HL-60 (cell line): ENCODE results near the gene HMOX1.
A peak's percentile ranks its signal among the peaks of the same experiment; 100 is the strongest.

ENCODE experiments used
- DNase-seq, 2 experiments: peaks; one replicate each; pipeline ENCODE4 v3.0.0-alpha.2; 2010 to 2020; ENCODE audit warnings: low read depth in 1 of 2, low spot score in 1 of 2
- H3K27ac ChIP-seq: fragments of 250-450 bp; sonication (Bioruptor Pico); replicated peaks from 2 replicates; pipeline ENCODE4 v1.5.1; 2020; ENCODE audit warnings: mild to moderate bottlenecking, moderate library complexity
- H3K27me3 ChIP-seq: fragments of 250-450 bp; sonication (Bioruptor Pico); 2 replicates; pipeline ENCODE4 v1.5.1; 2021; ENCODE audit warnings: mild to moderate bottlenecking, moderate library complexity; ENCODE audit not compliant: insufficient read depth, poor library complexity, severe bottlenecking
- H3K4me3 ChIP-seq: replicated peaks from 2 replicates; pipeline ENCODE4 v1.5.1; 2011; ENCODE audit warnings: mild to moderate bottlenecking, control low read depth, low read length; ENCODE audit not compliant: insufficient read depth
- GABPA ChIP-seq: IDR thresholded peaks from 2 replicates; pipeline ENCODE4 v1.6.1; 2012; ENCODE audit warnings: low read depth
- POLR2AphosphoS5 ChIP-seq: IDR thresholded peaks from 2 replicates; pipeline ENCODE4 v1.6.1; 2012; ENCODE audit warnings: low read depth
- SPI1 ChIP-seq: IDR thresholded peaks from 2 replicates; pipeline ENCODE4 v1.6.1; 2012; ENCODE audit warnings: low read depth, mild to moderate bottlenecking, borderline replicate concordance
- TF ChIP-seq, protein P1 (sequence below): IDR thresholded peaks from 2 replicates; pipeline ENCODE4 v1.6.1; 2012; ENCODE audit warnings: low read depth; ENCODE audit not compliant: insufficient replicate concordance
- TF ChIP-seq, protein P2 (sequence below): IDR thresholded peaks from one replicate; pipeline ENCODE4 v1.5.1; 2011; ENCODE audit warnings: low read length, control low read depth, inconsistent platforms; ENCODE audit not compliant: insufficient read depth

Gene HMOX1

DNA sequence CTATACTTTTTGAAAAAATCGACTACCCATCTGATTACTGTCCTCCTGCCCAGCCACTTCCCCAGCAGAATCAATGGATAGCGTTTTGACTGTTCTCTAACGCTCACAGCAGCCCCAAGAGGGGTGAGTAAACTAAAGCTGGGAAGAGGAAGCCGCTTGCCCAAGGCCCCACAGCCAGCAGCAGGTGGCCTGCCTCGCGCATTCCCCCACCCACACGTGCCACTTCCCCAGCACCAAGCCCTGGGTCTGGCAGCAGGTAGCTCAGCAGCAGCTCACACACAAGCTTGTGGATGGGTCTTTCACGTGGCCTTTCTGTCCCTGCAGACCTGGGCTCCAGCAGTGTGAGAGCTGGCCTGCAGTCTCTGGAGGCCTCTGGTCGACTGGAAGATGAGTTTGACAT, 46.9 kb upstream of the HMOX1 start:
- DNase-seq, result peak; percentile 70 to 91
- TF ChIP-seq, protein P1, sequence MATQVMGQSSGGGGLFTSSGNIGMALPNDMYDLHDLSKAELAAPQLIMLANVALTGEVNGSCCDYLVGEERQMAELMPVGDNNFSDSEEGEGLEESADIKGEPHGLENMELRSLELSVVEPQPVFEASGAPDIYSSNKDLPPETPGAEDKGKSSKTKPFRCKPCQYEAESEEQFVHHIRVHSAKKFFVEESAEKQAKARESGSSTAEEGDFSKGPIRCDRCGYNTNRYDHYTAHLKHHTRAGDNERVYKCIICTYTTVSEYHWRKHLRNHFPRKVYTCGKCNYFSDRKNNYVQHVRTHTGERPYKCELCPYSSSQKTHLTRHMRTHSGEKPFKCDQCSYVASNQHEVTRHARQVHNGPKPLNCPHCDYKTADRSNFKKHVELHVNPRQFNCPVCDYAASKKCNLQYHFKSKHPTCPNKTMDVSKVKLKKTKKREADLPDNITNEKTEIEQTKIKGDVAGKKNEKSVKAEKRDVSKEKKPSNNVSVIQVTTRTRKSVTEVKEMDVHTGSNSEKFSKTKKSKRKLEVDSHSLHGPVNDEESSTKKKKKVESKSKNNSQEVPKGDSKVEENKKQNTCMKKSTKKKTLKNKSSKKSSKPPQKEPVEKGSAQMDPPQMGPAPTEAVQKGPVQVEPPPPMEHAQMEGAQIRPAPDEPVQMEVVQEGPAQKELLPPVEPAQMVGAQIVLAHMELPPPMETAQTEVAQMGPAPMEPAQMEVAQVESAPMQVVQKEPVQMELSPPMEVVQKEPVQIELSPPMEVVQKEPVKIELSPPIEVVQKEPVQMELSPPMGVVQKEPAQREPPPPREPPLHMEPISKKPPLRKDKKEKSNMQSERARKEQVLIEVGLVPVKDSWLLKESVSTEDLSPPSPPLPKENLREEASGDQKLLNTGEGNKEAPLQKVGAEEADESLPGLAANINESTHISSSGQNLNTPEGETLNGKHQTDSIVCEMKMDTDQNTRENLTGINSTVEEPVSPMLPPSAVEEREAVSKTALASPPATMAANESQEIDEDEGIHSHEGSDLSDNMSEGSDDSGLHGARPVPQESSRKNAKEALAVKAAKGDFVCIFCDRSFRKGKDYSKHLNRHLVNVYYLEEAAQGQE, result no peak
- TF ChIP-seq, protein P2, sequence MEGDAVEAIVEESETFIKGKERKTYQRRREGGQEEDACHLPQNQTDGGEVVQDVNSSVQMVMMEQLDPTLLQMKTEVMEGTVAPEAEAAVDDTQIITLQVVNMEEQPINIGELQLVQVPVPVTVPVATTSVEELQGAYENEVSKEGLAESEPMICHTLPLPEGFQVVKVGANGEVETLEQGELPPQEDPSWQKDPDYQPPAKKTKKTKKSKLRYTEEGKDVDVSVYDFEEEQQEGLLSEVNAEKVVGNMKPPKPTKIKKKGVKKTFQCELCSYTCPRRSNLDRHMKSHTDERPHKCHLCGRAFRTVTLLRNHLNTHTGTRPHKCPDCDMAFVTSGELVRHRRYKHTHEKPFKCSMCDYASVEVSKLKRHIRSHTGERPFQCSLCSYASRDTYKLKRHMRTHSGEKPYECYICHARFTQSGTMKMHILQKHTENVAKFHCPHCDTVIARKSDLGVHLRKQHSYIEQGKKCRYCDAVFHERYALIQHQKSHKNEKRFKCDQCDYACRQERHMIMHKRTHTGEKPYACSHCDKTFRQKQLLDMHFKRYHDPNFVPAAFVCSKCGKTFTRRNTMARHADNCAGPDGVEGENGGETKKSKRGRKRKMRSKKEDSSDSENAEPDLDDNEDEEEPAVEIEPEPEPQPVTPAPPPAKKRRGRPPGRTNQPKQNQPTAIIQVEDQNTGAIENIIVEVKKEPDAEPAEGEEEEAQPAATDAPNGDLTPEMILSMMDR, result no peak
- TF ChIP-seq POLR2AphosphoS5 (peak; percentile 67), SPI1 (peak; percentile 81; the same call in 1 of the 2 replicates), GABPA (no peak)
- no peak overlapping the region for H3K4me3 ChIP-seq
- no peaks in the 10 kb centered on the region for H3K27me3 ChIP-seq
- H3K27ac ChIP-seq, result peak overlapping the region; percentile 52

DNA sequence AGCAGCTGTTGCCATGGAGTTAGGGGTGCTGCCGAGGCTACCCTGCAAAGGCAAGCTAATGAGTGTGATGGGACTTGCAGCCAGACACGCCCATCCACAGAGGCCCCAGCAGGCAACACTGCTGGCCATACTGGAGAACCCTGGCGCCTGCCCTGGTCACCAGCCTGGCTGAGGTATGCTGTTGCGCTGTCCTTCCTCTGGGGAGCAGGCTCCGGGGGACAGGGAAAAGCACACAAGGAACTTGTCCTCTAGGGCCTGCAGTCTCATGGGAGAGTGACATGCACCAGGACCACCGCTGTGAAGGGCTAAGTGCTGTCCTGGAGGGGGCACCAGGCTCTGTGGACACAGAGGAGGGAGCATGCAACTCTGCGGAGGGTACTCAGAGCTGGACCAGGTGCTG, 45.4 kb upstream of the HMOX1 start:
- Histone ChIP-seq H3K27ac (no peak overlapping the region), H3K27me3 (no peaks in the 10 kb centered on the region), H3K4me3 (no peak overlapping the region)
- TF ChIP-seq, protein P2, result no peak
- TF ChIP-seq GABPA (no peak), POLR2AphosphoS5 (no peak), SPI1 (no peak)
- TF ChIP-seq, protein P1, result no peak
- no peak for DNase-seq

DNA sequence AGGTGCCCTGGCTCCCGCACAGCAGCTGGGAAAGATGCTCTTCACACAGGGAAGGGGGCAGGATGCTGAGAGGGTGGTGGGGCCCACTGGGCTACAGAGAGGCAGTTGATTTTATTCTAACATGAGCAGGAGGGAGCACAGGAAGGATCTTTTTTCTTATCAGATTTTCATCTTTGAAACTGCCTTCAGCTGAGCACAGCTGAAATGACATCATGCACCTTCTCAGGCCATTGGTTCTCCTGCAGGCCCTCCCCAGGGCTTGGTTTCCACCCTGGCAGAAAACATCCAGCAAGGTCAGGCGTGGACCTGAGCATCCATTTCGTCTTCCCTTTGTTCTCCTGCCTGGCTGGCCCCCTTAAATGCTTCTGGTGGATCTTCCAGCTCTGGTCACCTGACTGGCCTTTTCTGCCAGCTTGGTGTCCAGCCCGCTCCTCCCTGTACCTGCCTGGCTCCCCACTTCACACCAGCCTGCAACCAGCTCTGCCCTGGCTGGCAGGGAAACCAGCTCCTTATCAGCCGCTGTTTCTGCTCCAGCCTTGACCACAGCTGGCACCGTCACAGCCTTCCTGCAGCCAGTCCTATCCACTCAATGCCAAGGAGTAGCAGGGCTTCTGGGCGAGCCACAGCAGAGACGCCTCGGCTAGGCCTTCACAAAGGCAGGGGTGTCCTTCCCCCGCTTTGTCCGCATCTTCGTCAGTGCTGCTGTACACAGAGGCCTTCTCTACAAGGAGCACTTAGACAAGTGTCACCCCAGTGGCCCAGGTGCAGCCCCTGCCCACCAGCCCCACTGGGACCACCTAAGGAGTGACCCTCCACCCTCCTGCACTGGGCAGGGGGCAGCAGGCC, 44.7 kb upstream of the HMOX1 start:
- Histone ChIP-seq H3K27ac (no peak overlapping the region), H3K4me3 (no peak overlapping the region), H3K27me3 (no peaks in the 10 kb centered on the region)
- no peak for TF ChIP-seq POLR2AphosphoS5
- no peak for TF ChIP-seq SPI1
- DNase-seq, result no peak

DNA sequence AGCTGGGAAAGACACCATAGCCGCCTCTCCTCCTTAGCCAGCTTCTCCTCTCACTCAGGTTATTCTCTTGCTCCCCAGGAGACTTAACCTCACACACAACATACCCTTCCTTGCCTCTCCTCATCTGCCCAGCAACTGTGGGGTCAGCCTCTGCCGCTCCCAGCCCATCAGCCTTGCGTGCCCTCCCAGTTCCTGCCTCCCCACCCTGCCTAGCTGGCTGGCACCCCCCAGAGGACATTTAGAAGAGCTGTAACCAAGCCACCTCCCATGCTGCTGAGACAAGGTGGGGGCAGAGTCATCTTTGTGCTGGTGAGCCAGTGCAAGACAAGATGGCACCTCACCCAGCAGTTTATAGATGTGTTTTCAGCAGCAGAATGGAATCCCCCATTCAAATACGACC, 43.0 kb upstream of the HMOX1 start:
- Histone ChIP-seq H3K27ac (no peak overlapping the region), H3K4me3 (no peak overlapping the region), H3K27me3 (no peaks in the 10 kb centered on the region)
- DNase-seq, result no peak
- TF ChIP-seq, protein P1, result no peak
- TF ChIP-seq, protein P2, result no peak
- TF ChIP-seq POLR2AphosphoS5 (no peak), GABPA (no peak), SPI1 (no peak)
